Measurements from ENCODE around the gene JAKMIP1.
"Not testable (repeated sequence)": the region's sequence is repeated elsewhere in the genome, so short reads cannot be mapped to it uniquely, and the experiment has no call there.

The JAKMIP1 gene

GRCh38 chr4:5999830-6000365 is 200.5 kb downstream of the JAKMIP1 start:
- TF ChIP-seq ZNF274 (IDR thresholded peaks at IDR 0.05; ENCODE audit: low read depth, low read length): no peak
- no peak for TF ChIP-seq SUZ12 (IDR thresholded peaks at IDR 0.05; ENCODE audit: extremely low read depth, insufficient read depth, insufficient read length)
- no peak for TF ChIP-seq YY1 (IDR thresholded peaks at IDR 0.05; ENCODE audit: insufficient read depth, insufficient read length)
- H3K4me1 ChIP-seq (ENCODE audit: insufficient read depth, insufficient read length): peaks cover 5% of the 10 kb centered on the region
- H3K36me3 ChIP-seq (ENCODE audit: insufficient read depth, insufficient read length, low read length): no peaks in the 10 kb centered on the region
- peaks cover 4% of the 10 kb centered on the region for H3K27me3 ChIP-seq (ENCODE audit: insufficient read depth, insufficient read length)
- no peak overlapping the region for H3K4me3 ChIP-seq (ENCODE audit: insufficient read length, low read depth)
- DNase-seq (ENCODE audit: low read depth, low spot score): no peak
- no peaks in the 10 kb centered on the region for H3K9me3 ChIP-seq (ENCODE audit: insufficient read depth, low read length)
- no peak overlapping the region for H3K9ac ChIP-seq (ENCODE audit: insufficient read length, low read depth)

- Histone ChIP-seq H3K4me3 (ENCODE audit: insufficient read length, low read depth) (no peak overlapping the region), H3K4me1 (ENCODE audit: insufficient read depth, insufficient read length) (peaks cover 7% of the 10 kb centered on the region), H3K36me3 (ENCODE audit: insufficient read depth, insufficient read length, low read length) (no peaks in the 10 kb centered on the region), H3K27me3 (ENCODE audit: insufficient read depth, insufficient read length) (peaks cover 4% of the 10 kb centered on the region), H3K9ac (ENCODE audit: insufficient read length, low read depth) (no peak overlapping the region), H3K9me3 (ENCODE audit: insufficient read depth, low read length) (no peaks in the 10 kb centered on the region)
- no peak for DNase-seq (ENCODE audit: low read depth, low spot score)
- no peak for TF ChIP-seq YY1 (IDR thresholded peaks at IDR 0.05; ENCODE audit: insufficient read depth, insufficient read length)
- no peak for TF ChIP-seq ZNF274 (IDR thresholded peaks at IDR 0.05; ENCODE audit: low read depth, low read length)
- no peak for TF ChIP-seq SUZ12 (IDR thresholded peaks at IDR 0.05; ENCODE audit: extremely low read depth, insufficient read depth, insufficient read length)
Measured at GRCh38 chr4:5999356-5999755, 201.0 kb downstream of the JAKMIP1 start.

GRCh38 chr4:5998333-5998936 is 201.9 kb downstream of the JAKMIP1 start:
- H3K4me3 ChIP-seq (ENCODE audit: insufficient read length, low read depth): no peak overlapping the region

DNA sequence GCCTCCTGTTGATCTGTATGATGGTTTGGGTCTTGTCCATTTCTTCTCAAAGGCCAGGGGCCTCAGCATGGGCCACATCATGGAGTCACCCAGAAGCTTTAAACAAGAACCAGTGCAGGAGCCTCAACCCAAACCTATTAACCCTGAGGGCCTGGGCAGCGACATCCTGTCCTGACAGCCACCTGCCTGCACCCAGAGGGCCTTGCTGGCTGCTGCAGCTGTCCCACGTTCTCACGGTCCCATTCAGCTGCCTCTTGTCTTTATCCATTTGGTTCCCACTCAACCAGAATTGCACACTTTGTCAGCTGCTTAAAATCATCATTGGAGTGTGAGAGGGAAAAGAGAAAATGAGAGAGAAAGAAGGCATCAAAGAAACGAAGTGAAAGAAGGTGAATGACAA is 203.7 kb downstream of the JAKMIP1 start:
- TF ChIP-seq ZNF274 (IDR thresholded peaks at IDR 0.05; ENCODE audit: low read depth, low read length) (no peak), YY1 (IDR thresholded peaks at IDR 0.05; ENCODE audit: insufficient read depth, insufficient read length) (no peak), SUZ12 (IDR thresholded peaks at IDR 0.05; ENCODE audit: extremely low read depth, insufficient read depth, insufficient read length) (no peak)
- no peak for DNase-seq (ENCODE audit: low read depth, low spot score)
- Histone ChIP-seq H3K9ac (ENCODE audit: insufficient read length, low read depth) (no peak overlapping the region), H3K4me1 (ENCODE audit: insufficient read depth, insufficient read length) (peaks cover 7% of the 10 kb centered on the region), H3K9me3 (ENCODE audit: insufficient read depth, low read length) (no peaks in the 10 kb centered on the region), H3K36me3 (ENCODE audit: insufficient read depth, insufficient read length, low read length) (no peaks in the 10 kb centered on the region), H3K4me3 (ENCODE audit: insufficient read length, low read depth) (no peak overlapping the region), H3K27me3 (ENCODE audit: insufficient read depth, insufficient read length) (peaks cover 4% of the 10 kb centered on the region)

More at GRCh38 chr4:5998333-5998936, 201.9 kb downstream of the JAKMIP1 start:
- TF ChIP-seq ZNF274 (IDR thresholded peaks at IDR 0.05; ENCODE audit: low read depth, low read length) (no peak), SUZ12 (IDR thresholded peaks at IDR 0.05; ENCODE audit: extremely low read depth, insufficient read depth, insufficient read length) (no peak), YY1 (IDR thresholded peaks at IDR 0.05; ENCODE audit: insufficient read depth, insufficient read length) (no peak)
- DNase-seq (ENCODE audit: low read depth, low spot score): peak; percentile 71
- H3K9ac ChIP-seq (ENCODE audit: insufficient read length, low read depth): no peak overlapping the region
- peaks cover 4% of the 10 kb centered on the region for H3K27me3 ChIP-seq (ENCODE audit: insufficient read depth, insufficient read length)
- peaks cover 7% of the 10 kb centered on the region for H3K4me1 ChIP-seq (ENCODE audit: insufficient read depth, insufficient read length)
- no peaks in the 10 kb centered on the region for H3K9me3 ChIP-seq (ENCODE audit: insufficient read depth, low read length)
- H3K36me3 ChIP-seq (ENCODE audit: insufficient read depth, insufficient read length, low read length): no peaks in the 10 kb centered on the region

GRCh38 chr4:5995901-5996623 is 204.3 kb downstream of the JAKMIP1 start:
- Histone ChIP-seq H3K27me3 (ENCODE audit: insufficient read depth, insufficient read length) (peaks cover 4% of the 10 kb centered on the region), H3K4me3 (ENCODE audit: insufficient read length, low read depth) (no peak overlapping the region), H3K9me3 (ENCODE audit: insufficient read depth, low read length) (no peaks in the 10 kb centered on the region), H3K9ac (ENCODE audit: insufficient read length, low read depth) (no peak overlapping the region), H3K36me3 (ENCODE audit: insufficient read depth, insufficient read length, low read length) (no peaks in the 10 kb centered on the region), H3K4me1 (ENCODE audit: insufficient read depth, insufficient read length) (peaks cover 7% of the 10 kb centered on the region)
- no peak for TF ChIP-seq SUZ12 (IDR thresholded peaks at IDR 0.05; ENCODE audit: extremely low read depth, insufficient read depth, insufficient read length)
- no peak for TF ChIP-seq YY1 (IDR thresholded peaks at IDR 0.05; ENCODE audit: insufficient read depth, insufficient read length)
- TF ChIP-seq ZNF274 (IDR thresholded peaks at IDR 0.05; ENCODE audit: low read depth, low read length): no peak
- no peak for DNase-seq (ENCODE audit: low read depth, low spot score)

- Histone ChIP-seq H3K9ac (ENCODE audit: insufficient read length, low read depth) (no peak overlapping the region), H3K4me3 (ENCODE audit: insufficient read length, low read depth) (no peak overlapping the region), H3K9me3 (ENCODE audit: insufficient read depth, low read length) (no peaks in the 10 kb centered on the region), H3K36me3 (ENCODE audit: insufficient read depth, insufficient read length, low read length) (no peaks in the 10 kb centered on the region), H3K27me3 (ENCODE audit: insufficient read depth, insufficient read length) (peaks cover 9% of the 10 kb centered on the region), H3K4me1 (ENCODE audit: insufficient read depth, insufficient read length) (peaks cover 7% of the 10 kb centered on the region)
- TF ChIP-seq SUZ12 (IDR thresholded peaks at IDR 0.05; ENCODE audit: extremely low read depth, insufficient read depth, insufficient read length) (no peak), YY1 (IDR thresholded peaks at IDR 0.05; ENCODE audit: insufficient read depth, insufficient read length) (no peak), ZNF274 (IDR thresholded peaks at IDR 0.05; ENCODE audit: low read depth, low read length) (no peak)
- no peak for DNase-seq (ENCODE audit: low read depth, low spot score)
Measured at GRCh38 chr4:5993876-5994811, 206.2 kb downstream of the JAKMIP1 start.

GRCh38 chr4:5993346-5993745 is 207.0 kb downstream of the JAKMIP1 start:
- not testable (repeated sequence) for H3K4me3 ChIP-seq (ENCODE audit: insufficient read length, low read depth); H3K4me1 ChIP-seq (ENCODE audit: insufficient read depth, insufficient read length); H3K9me3 ChIP-seq (ENCODE audit: insufficient read depth, low read length); DNase-seq (ENCODE audit: low read depth, low spot score); H3K9ac ChIP-seq (ENCODE audit: insufficient read length, low read depth); H3K36me3 ChIP-seq (ENCODE audit: insufficient read depth, insufficient read length, low read length)
- peaks cover 12% of the 10 kb centered on the region for H3K27me3 ChIP-seq (ENCODE audit: insufficient read depth, insufficient read length)

Data from NT2/D1 (cell line).